Renal cortex interstitium (tissue), 15 donors: ENCODE results near the gene CFAP70. TPM values are rescaled to one million over a fixed set of nuclear protein-coding genes. Genes with fewer than 3 reads are reported as not detected.
"Not testable (repeated sequence)": the region's sequence is repeated elsewhere in the genome, so short reads cannot be mapped to it uniquely, and the experiment has no call there.

Experiments used
- DNase-seq, 11 donors: peaks; one replicate each; pipeline ENCODE4 v3.0.0-alpha.2; 2013; ENCODE audit warnings: low read depth in 9 of 11, low spot score in 4 of 11; ENCODE audit errors: extremely low read depth in 1 of 11
- long read RNA-seq, 16 experiments: transcript quantifications; one replicate each; lab custom pipeline, GENCODE V29; 2026
- polyA plus RNA-seq, 3 donors: library from polyadenylated mRNA; unstranded; fragments of 120-200 nt; gene quantifications; one replicate each; pipeline ENCODE4 v1.2.1, GENCODE V29; 2013; ENCODE audit not compliant: insufficient read length in 3 of 3

CFAP70 gene
- 10 to 100 TPM; 11.9 to 22.8 (median 16.7) TPM for polyA plus RNA-seq
- long read RNA-seq, donor 1: 0 reads
- long read RNA-seq, donor 2: 0 reads
- long read RNA-seq, donor 3: 0 reads
- long read RNA-seq, donor 4: 0 reads
- long read RNA-seq, donor 5: 0 reads
- long read RNA-seq, donor 6: 0 reads
- long read RNA-seq, donor 7: 0 reads
- long read RNA-seq, donor 8: 0 reads
- long read RNA-seq, donor 9: 0 reads
- long read RNA-seq, donor 10: 0 reads
- long read RNA-seq, donor 11: 0 reads
- long read RNA-seq, donor 12: 0 reads
- long read RNA-seq, donor 13: 0 reads
- long read RNA-seq, donor 14: 0 reads
- long read RNA-seq, donor 15: 0 reads
- long read RNA-seq, donor 16: 0 reads

GRCh38 chr10:73358331-73359279 lies at the start of gene CFAP70:
Gene CFAP70, minus strand, starts transcription at chr10:73358864. Its CDS starts 4,068 bp downstream, at chr10:73354796.
- peak; percentile 94 to 98 (median 96) for DNase-seq

- DNase-seq: no peak
Measured at GRCh38 chr10:73408061-73408460, 49.4 kb upstream of the CFAP70 start.

- no peak for DNase-seq
Measured at GRCh38 chr10:73407495-73407894, 48.8 kb upstream of the CFAP70 start.

GRCh38 chr10:73406846-73407245 lies 48.2 kb upstream of the CFAP70 start:
- no peak for DNase-seq

GRCh38 chr10:73405556-73405955 lies 46.9 kb upstream of the CFAP70 start:
- no peak for DNase-seq

- DNase-seq: no peak
Measured at GRCh38 chr10:73404690-73405089, 46.0 kb upstream of the CFAP70 start.

GRCh38 chr10:73401636-73402035 lies 43.0 kb upstream of the CFAP70 start:
- DNase-seq: no peak

- DNase-seq: no peak
Measured at GRCh38 chr10:73399063-73399462, 40.4 kb upstream of the CFAP70 start.

- no peak for DNase-seq
Measured at GRCh38 chr10:73398024-73398423, 39.4 kb upstream of the CFAP70 start.

- DNase-seq: not testable (repeated sequence)
Measured at GRCh38 chr10:73394325-73394724, 35.7 kb upstream of the CFAP70 start.

GRCh38 chr10:73388228-73388627 lies 29.6 kb upstream of the CFAP70 start:
- no peak for DNase-seq

GRCh38 chr10:73386583-73386982 lies 27.9 kb upstream of the CFAP70 start:
- DNase-seq: no peak

GRCh38 chr10:73379064-73379748 lies 20.5 kb upstream of the CFAP70 start:
- no peak for DNase-seq

GRCh38 chr10:73376679-73377078 lies 18.0 kb upstream of the CFAP70 start:
- DNase-seq: no peak

GRCh38 chr10:73368238-73368637 lies 9.6 kb upstream of the CFAP70 start:
- no peak for DNase-seq

GRCh38 chr10:73366381-73367298 lies 8.0 kb upstream of the CFAP70 start:
- DNase-seq: no peak

- no peak for DNase-seq
Measured at GRCh38 chr10:73364964-73365363, 6.3 kb upstream of the CFAP70 start.

GRCh38 chr10:73359492-73359891 lies 828 bp upstream of the CFAP70 start:
- DNase-seq: no peak

GRCh38 chr10:73357821-73358220 lies 843 bp downstream of the CFAP70 start:
- no peak for DNase-seq
